ENCODE data around the gene SNU13.
"Not testable (repeated sequence)": the region's sequence is repeated elsewhere in the genome, so short reads cannot be mapped to it uniquely, and the experiment has no call there.

Gene SNU13

DNA sequence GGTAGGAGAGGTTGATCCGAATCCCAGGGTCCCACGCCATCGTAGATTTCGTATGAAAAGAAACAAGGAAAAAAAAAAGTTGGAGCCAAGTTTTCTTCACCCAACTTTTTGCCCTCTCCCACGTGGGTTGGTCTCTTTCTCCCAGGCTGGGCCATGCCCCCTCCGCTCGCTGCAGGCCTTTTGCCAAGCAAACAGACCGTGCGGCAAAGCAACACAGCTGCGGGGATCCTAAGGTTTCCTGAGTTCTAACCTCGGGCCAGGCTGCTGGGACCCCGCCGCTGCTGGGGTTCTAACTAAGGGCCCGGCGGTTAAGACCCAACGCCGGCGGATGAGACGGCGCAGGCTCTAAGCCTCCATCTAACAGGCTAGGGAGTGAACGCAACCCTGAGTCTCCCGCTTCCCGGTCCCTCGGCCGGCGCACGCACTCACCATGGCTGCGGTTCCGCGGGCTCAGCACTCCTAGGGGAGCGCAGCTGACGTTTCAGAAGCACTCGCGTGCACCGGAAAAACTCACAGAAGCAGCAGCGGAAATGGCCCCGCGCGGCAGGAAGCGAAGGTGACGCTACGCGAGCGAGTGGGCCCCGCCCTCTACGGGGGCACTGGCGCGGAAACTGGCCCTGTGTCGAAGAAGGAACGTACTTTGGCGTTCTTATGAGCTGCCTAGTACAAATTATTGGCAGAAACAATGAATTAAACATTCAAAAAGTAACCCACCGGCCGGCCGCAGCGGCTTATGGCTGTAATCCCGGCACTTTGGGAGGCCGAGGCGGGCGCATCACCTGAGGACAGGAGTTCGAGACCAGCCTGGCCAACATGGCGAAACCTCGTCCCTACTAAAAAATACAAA lies at the start of gene SNU13 (continued):
- TF ChIP-seq ZNF2 (tag by site-specific recombination; IDR thresholded peaks at IDR 0.05) = peak; percentile 53; the same call in 1 of the 2 replicates
- peak; percentile 14 for TF ChIP-seq KLF17 (tag by site-specific recombination; IDR thresholded peaks at IDR 0.05)
- TF ChIP-seq ZNF426 (tag by site-specific recombination; IDR thresholded peaks at IDR 0.05) = no peak
- TF ChIP-seq ZNF184 (tag by site-specific recombination; IDR thresholded peaks at IDR 0.05) = 0 out of 2 replicates have a peak, but pooled peaks have one; percentile 30
- peak; percentile 6; the same call in 1 of the 2 replicates for TF ChIP-seq SP3 (tag by site-specific recombination; IDR thresholded peaks at IDR 0.05)
- no peak; the same call in 1 of the 2 replicates for TF ChIP-seq KLF10 (tag by site-specific recombination; IDR thresholded peaks at IDR 0.05)
- peak; percentile 36; the same call in 1 of the 2 replicates for TF ChIP-seq IKZF3 (tag by site-specific recombination; IDR thresholded peaks at IDR 0.05)
- 0 out of 2 replicates have a peak, but pooled peaks have one; percentile 46 for TF ChIP-seq KLF7 (tag by site-specific recombination; IDR thresholded peaks at IDR 0.05; ENCODE audit: borderline replicate concordance)
- 0 out of 2 replicates have a peak, but pooled peaks have one; percentile 12 for TF ChIP-seq YY2 (tag by site-specific recombination; IDR thresholded peaks at IDR 0.05)
- TF ChIP-seq ZNF76 (tag by site-specific recombination; IDR thresholded peaks at IDR 0.05; ENCODE audit: borderline replicate concordance, low read depth) = peak; percentile 33; the same call in 1 of the 2 replicates
- peak; percentile 77 for TF ChIP-seq ZBTB20 (tag by site-specific recombination; IDR thresholded peaks at IDR 0.05)
- peak; percentile 64; the same call in 1 of the 2 replicates for TF ChIP-seq PBX3 (CRISPR knock-in tag; IDR thresholded peaks at IDR 0.05)
- peak; percentile 62; the same call in 1 of the 2 replicates for TF ChIP-seq ZNF501 (tag by site-specific recombination; IDR thresholded peaks at IDR 0.05)
- TF ChIP-seq KLF16 (tag by site-specific recombination; IDR thresholded peaks at IDR 0.05) = peak; percentile 81
- TF ChIP-seq ZNF394 (tag by site-specific recombination; IDR thresholded peaks at IDR 0.05; ENCODE audit: borderline replicate concordance) = 0 out of 2 replicates have a peak, but pooled peaks have one; percentile 8
- TF ChIP-seq, protein P1, sequence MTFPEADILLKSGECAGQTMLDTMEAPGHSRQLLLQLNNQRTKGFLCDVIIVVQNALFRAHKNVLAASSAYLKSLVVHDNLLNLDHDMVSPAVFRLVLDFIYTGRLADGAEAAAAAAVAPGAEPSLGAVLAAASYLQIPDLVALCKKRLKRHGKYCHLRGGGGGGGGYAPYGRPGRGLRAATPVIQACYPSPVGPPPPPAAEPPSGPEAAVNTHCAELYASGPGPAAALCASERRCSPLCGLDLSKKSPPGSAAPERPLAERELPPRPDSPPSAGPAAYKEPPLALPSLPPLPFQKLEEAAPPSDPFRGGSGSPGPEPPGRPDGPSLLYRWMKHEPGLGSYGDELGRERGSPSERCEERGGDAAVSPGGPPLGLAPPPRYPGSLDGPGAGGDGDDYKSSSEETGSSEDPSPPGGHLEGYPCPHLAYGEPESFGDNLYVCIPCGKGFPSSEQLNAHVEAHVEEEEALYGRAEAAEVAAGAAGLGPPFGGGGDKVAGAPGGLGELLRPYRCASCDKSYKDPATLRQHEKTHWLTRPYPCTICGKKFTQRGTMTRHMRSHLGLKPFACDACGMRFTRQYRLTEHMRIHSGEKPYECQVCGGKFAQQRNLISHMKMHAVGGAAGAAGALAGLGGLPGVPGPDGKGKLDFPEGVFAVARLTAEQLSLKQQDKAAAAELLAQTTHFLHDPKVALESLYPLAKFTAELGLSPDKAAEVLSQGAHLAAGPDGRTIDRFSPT (tag by site-specific recombination; IDR thresholded peaks at IDR 0.05) = 0 out of 2 replicates have a peak, but pooled peaks have one; percentile 49
- TF ChIP-seq ZIC2 (tag by site-specific recombination; IDR thresholded peaks at IDR 0.05) = peak; percentile 64
- TF ChIP-seq ZBTB48 (tag by site-specific recombination; IDR thresholded peaks at IDR 0.05) = peak; percentile 81
- peak; percentile 43 for TF ChIP-seq PRDM1 (tag by site-specific recombination; IDR thresholded peaks at IDR 0.05)
- TF ChIP-seq ZNF561 (tag by site-specific recombination; IDR thresholded peaks at IDR 0.05; ENCODE audit: borderline replicate concordance) = peak; percentile 67; the same call in 1 of the 2 replicates
- TF ChIP-seq REPIN1 (tag by site-specific recombination; IDR thresholded peaks at IDR 0.05; ENCODE audit: low read depth) = no peak
- TF ChIP-seq, protein P2, sequence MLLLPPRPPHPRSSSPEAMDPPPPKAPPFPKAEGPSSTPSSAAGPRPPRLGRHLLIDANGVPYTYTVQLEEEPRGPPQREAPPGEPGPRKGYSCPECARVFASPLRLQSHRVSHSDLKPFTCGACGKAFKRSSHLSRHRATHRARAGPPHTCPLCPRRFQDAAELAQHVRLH (tag by site-specific recombination; IDR thresholded peaks at IDR 0.05) = 0 out of 2 replicates have a peak, but pooled peaks have one; percentile 31

- CTCF ChIA-PET = interaction anchor here (1.0 to 4.6 kb wide), 3 partner anchors 13 to 36 kb away, joined by 3 to 21 read pairs (median 11); no protein-coding TSS in a partner anchor
Observed at GRCh38 chr22:41733241-41733640, 44.6 kb upstream of the SNU13 start.

More at GRCh38 chr22:41733241-41733640, 44.6 kb upstream of the SNU13 start:
- POLR2A ChIA-PET; H3K9me3 ChIP-seq (ENCODE audit: control insufficient read depth, insufficient read depth, low read depth, low read length); H3K4me1 ChIP-seq (ENCODE audit: control insufficient read depth, insufficient read depth, low read length); H3K27ac ChIP-seq (ENCODE audit: extremely low read depth, low read depth, low read length); H3K4me3 ChIP-seq (ENCODE audit: low read depth, low read length); H3K36me3 ChIP-seq (ENCODE audit: control insufficient read depth in 2 of 2, insufficient read depth in 1 of 2, low read length in 2 of 2): not testable (repeated sequence)
